ENCODE measurements around the gene LRRC3C. TPM values are rescaled to one million over a fixed set of nuclear protein-coding genes. Genes with fewer than 3 reads are reported as not detected.

The LRRC3C gene
- total and polyA plus RNA-seq, 2 experiments from 2014 or later: 0.57 TPM; not detected in 1

- H3K79me2 ChIP-seq: no peaks in the 10 kb centered on the region
- H3K9me3 ChIP-seq (ENCODE audit: low read depth): no peaks in the 10 kb centered on the region
- H3K9me2 ChIP-seq (replicated peaks; ENCODE audit: insufficient read depth): no peaks in the 10 kb centered on the region
- H3K36me3 ChIP-seq (replicated peaks; ENCODE audit: insufficient read depth, low read depth): no peaks in the 10 kb centered on the region
- 77% methylated on average over 4 of the region's 4 CpGs for WGBS (ENCODE audit: low lambda C conversion rate, missing lambda C conversion rate)
- no peak overlapping the region for H3K4me3 ChIP-seq
- TF ChIP-seq CTCF (IDR thresholded peaks at IDR 0.05; ENCODE audit: poor library complexity) (no peak), EZH2 (IDR thresholded peaks at IDR 0.05; ENCODE audit: borderline replicate concordance) (no peak), EZH2phosphoT487 (IDR thresholded peaks at IDR 0.05; ENCODE audit: low read depth, severe bottlenecking, unreplicated experiment) (no peak)
- no peak for DNase-seq (ENCODE audit: low spot score)
- no peak overlapping the region for H2AFZ ChIP-seq
- no peaks in the 10 kb centered on the region for H3K27me3 ChIP-seq
- no peaks in the 10 kb centered on the region for H4K20me1 ChIP-seq (ENCODE audit: insufficient read depth, poor library complexity, severe bottlenecking)
- H3K27ac ChIP-seq: no peak overlapping the region
- no peaks in the 10 kb centered on the region for H3K4me1 ChIP-seq (ENCODE audit: insufficient read depth)
- no peak overlapping the region for H3K4me2 ChIP-seq
These were observed 48.3 kb downstream of the LRRC3C start for GRCh38 chr17:39975801-39976200.

- H3K9me3 ChIP-seq (ENCODE audit: low read depth): no peaks in the 10 kb centered on the region
- H3K4me3 ChIP-seq: no peak overlapping the region
- H3K79me2 ChIP-seq: peaks cover 29% of the 10 kb centered on the region
- DNase-seq (ENCODE audit: low spot score): peak; percentile 63
- no peaks in the 10 kb centered on the region for H3K9me2 ChIP-seq (replicated peaks; ENCODE audit: insufficient read depth)
- H3K4me1 ChIP-seq (ENCODE audit: insufficient read depth): peaks cover 12% of the 10 kb centered on the region
- TF ChIP-seq EZH2phosphoT487 (IDR thresholded peaks at IDR 0.05; ENCODE audit: low read depth, severe bottlenecking, unreplicated experiment) (no peak), CTCF (IDR thresholded peaks at IDR 0.05; ENCODE audit: poor library complexity) (no peak), EZH2 (IDR thresholded peaks at IDR 0.05; ENCODE audit: borderline replicate concordance) (no peak)
- WGBS (ENCODE audit: low lambda C conversion rate, missing lambda C conversion rate): 71% methylated on average over 5 of the region's 5 CpGs
- no peak overlapping the region for H2AFZ ChIP-seq
- H3K27ac ChIP-seq: peak overlapping the region; percentile 69
- H4K20me1 ChIP-seq (ENCODE audit: insufficient read depth, poor library complexity, severe bottlenecking): peaks cover 16% of the 10 kb centered on the region
- H3K4me2 ChIP-seq: peak overlapping the region; percentile 78
- no peaks in the 10 kb centered on the region for H3K36me3 ChIP-seq (replicated peaks; ENCODE audit: insufficient read depth, low read depth)
- H3K27me3 ChIP-seq: no peaks in the 10 kb centered on the region
These were observed 51.6 kb downstream of the LRRC3C start for GRCh38 chr17:39979016-39979670.

GRCh38 chr17:39979893-39980350 is 52.4 kb downstream of the LRRC3C start:
- H3K4me2 ChIP-seq: peak overlapping the region; percentile 78
- peak overlapping the region; percentile 61 for H2AFZ ChIP-seq
- no peaks in the 10 kb centered on the region for H3K36me3 ChIP-seq (replicated peaks; ENCODE audit: insufficient read depth, low read depth)
- 0% methylated on average over 10 of the region's 10 CpGs for WGBS (ENCODE audit: low lambda C conversion rate, missing lambda C conversion rate)
- no peaks in the 10 kb centered on the region for H3K9me3 ChIP-seq (ENCODE audit: low read depth)
- no peaks in the 10 kb centered on the region for H3K27me3 ChIP-seq
- peak; percentile 60 for DNase-seq (ENCODE audit: low spot score)
- TF ChIP-seq EZH2 (IDR thresholded peaks at IDR 0.05; ENCODE audit: borderline replicate concordance): no peak
- peak; percentile 20 for TF ChIP-seq CTCF (IDR thresholded peaks at IDR 0.05; ENCODE audit: poor library complexity)
- TF ChIP-seq EZH2phosphoT487 (IDR thresholded peaks at IDR 0.05; ENCODE audit: low read depth, severe bottlenecking, unreplicated experiment): no peak
- H3K4me3 ChIP-seq: peak overlapping the region; percentile 13
- peaks cover 16% of the 10 kb centered on the region for H4K20me1 ChIP-seq (ENCODE audit: insufficient read depth, poor library complexity, severe bottlenecking)
- no peaks in the 10 kb centered on the region for H3K9me2 ChIP-seq (replicated peaks; ENCODE audit: insufficient read depth)
- H3K79me2 ChIP-seq: peaks cover 29% of the 10 kb centered on the region
- peak overlapping the region; percentile 69 for H3K27ac ChIP-seq
- peaks cover 12% of the 10 kb centered on the region for H3K4me1 ChIP-seq (ENCODE audit: insufficient read depth)

All from hepatocyte (in vitro differentiated cells).